SK-N-SH (cell line): Measurements from ENCODE around the gene OPCML. TPM values are rescaled to one million over a fixed set of nuclear protein-coding genes. Genes with fewer than 3 reads are reported as not detected.

Experiments used
- CTCF ChIA-PET: fragments of 300-600, 350-600 bp; formaldehyde crosslinking; extraction: SDS; loops from one replicate; lab custom pipeline; 2021; lab: Yijun Ruan, JAX
- POLR2A ChIA-PET: fragments of 350-600 bp; sonication (Branson Sonifier 250); formaldehyde crosslinking; extraction: SDS; loops from one replicate; lab custom pipeline; 2020; ENCODE audit warnings: antibody characterized with exemption, inconsistent platforms; lab: Yijun Ruan, JAX
- DNase-seq: peaks from one replicate; pipeline ENCODE4 v3.0.0; 2012
- H2AFZ ChIP-seq: fragments of 200-600 bp; sonication (generic); 2 replicates; pipeline ENCODE4 v1.8.1; 2016; ENCODE audit warnings: antibody characterized with exemption, mild to moderate bottlenecking, low read depth
- H3F3A ChIP-seq: fragments of 200-600 bp; sonication (generic); replicated peaks from 2 replicates; pipeline ENCODE3; 2016; ENCODE audit warnings: antibody characterized with exemption, mild to moderate bottlenecking; ENCODE audit not compliant: insufficient read depth
- H3K27ac ChIP-seq, 2 experiments: fragments of 200-500 bp in 1 of 2; fragments of 200-600 bp in 1 of 2; sonication (Bioruptor generic) in 1 of 2; sonication (generic), shearing (Covaris generic) in 1 of 2; 2 replicates each; pipeline versions ENCODE4 v1.5.1 to v1.6.1; 2014 to 2016; ENCODE audit warnings: low read depth in 2 of 2, inconsistent platforms in 1 of 2, low read length in 1 of 2, mild to moderate bottlenecking in 1 of 2, mixed read lengths in 1 of 2
- H3K27me3 ChIP-seq: fragments of 200-600 bp; sonication (generic), shearing (Covaris generic); 2 replicates; pipeline ENCODE4 v1.6.1; 2016; ENCODE audit warnings: mixed run types; ENCODE audit not compliant: insufficient read depth
- H3K36me3 ChIP-seq, 2 experiments: fragments of 200-500 bp in 1 of 2; fragments of 200-600 bp in 1 of 2; sonication (Bioruptor generic) in 1 of 2; sonication (generic) in 1 of 2; replicated peaks in 1 of 2; 2 replicates each; pipeline versions ENCODE3 to v1.5.1; 2014 to 2016; ENCODE audit warnings: low read length in 1 of 2, mild to moderate bottlenecking in 1 of 2; ENCODE audit not compliant: insufficient read depth in 2 of 2, control insufficient read depth in 1 of 2
- H3K4me1 ChIP-seq, 2 experiments: fragments of 200-500 bp in 1 of 2; fragments of 200-600 bp in 1 of 2; sonication (Bioruptor generic) in 1 of 2; sonication (generic), shearing (Covaris generic) in 1 of 2; 2 replicates each; pipeline versions ENCODE4 v1.5.1 to v1.6.1; 2014 to 2016; ENCODE audit warnings: low read depth in 1 of 2, low read length in 1 of 2, mixed run types in 1 of 2; ENCODE audit not compliant: insufficient read depth in 2 of 2, control insufficient read depth in 1 of 2
- H3K4me2 ChIP-seq: fragments of 200-600 bp; sonication (generic), shearing (Covaris generic); 2 replicates; pipeline ENCODE4 v1.6.1; 2017; ENCODE audit warnings: mixed run types
- H3K4me3 ChIP-seq, 2 experiments: fragments of 200-500 bp in 1 of 2; fragments of 200-600 bp in 1 of 2; sonication (Bioruptor generic) in 1 of 2; sonication (generic), shearing (Covaris generic) in 1 of 2; 2 replicates each; pipeline versions ENCODE4 v1.5.1 to v1.8.1; 2014 to 2016; ENCODE audit warnings: low read depth in 2 of 2, inconsistent platforms in 1 of 2, low read length in 1 of 2, mild to moderate bottlenecking in 1 of 2, mixed read lengths in 1 of 2, moderate library complexity in 1 of 2
- H3K79me2 ChIP-seq: fragments of 200-600 bp; sonication (generic); 2 replicates; pipeline ENCODE4 v1.8.1; 2017; ENCODE audit warnings: mild to moderate bottlenecking; ENCODE audit not compliant: insufficient read depth
- H3K9ac ChIP-seq: fragments of 200-600 bp; sonication (generic); 2 replicates; pipeline ENCODE4 v1.6.1; 2017; ENCODE audit warnings: mixed run types
- H3K9me2 ChIP-seq: fragments of 200-600 bp; sonication (generic); 2 replicates; pipeline ENCODE4 v1.6.1; 2017; ENCODE audit warnings: mixed run types
- H3K9me3 ChIP-seq: fragments of 200-600 bp; sonication (generic); 2 replicates; pipeline ENCODE4 v1.6.1; 2017; ENCODE audit warnings: mixed run types, mild to moderate bottlenecking, moderate library complexity
- H4K20me1 ChIP-seq: fragments of 200-600 bp; sonication (generic); 2 replicates; pipeline ENCODE4 v1.6.1; 2017; ENCODE audit warnings: mild to moderate bottlenecking, mixed run types; ENCODE audit not compliant: insufficient read depth
- CHD2 ChIP-seq: fragments of 150-350 bp; IDR thresholded peaks from 2 replicates; pipeline ENCODE4 v1.6.1; 2018; ENCODE audit warnings: low read length; ENCODE audit not compliant: partially characterized antibody
- ELF1 ChIP-seq: IDR thresholded peaks from 2 replicates; pipeline ENCODE4 v1.4.0; 2012
- EP300 ChIP-seq, 2 experiments: IDR thresholded peaks; 2 replicates each; pipeline versions ENCODE4 v1.4.0 to v1.6.1; 2012; ENCODE audit warnings: borderline replicate concordance in 1 of 2, low read depth in 1 of 2, low read length in 1 of 2
- EZH2phosphoT487 ChIP-seq: fragments of 200-600 bp; sonication (generic); IDR thresholded peaks from 2 replicates; pipeline ENCODE4 v1.6.1; 2017; ENCODE audit warnings: low read depth, mixed run types, mild to moderate bottlenecking, antibody characterized with exemption, moderate library complexity, borderline replicate concordance
- JUND ChIP-seq: IDR thresholded peaks from 2 replicates; pipeline ENCODE4 v1.4.0; 2012
- MEF2A ChIP-seq: IDR thresholded peaks from 2 replicates; pipeline ENCODE4 v1.4.0; 2012; ENCODE audit warnings: low read depth, borderline replicate concordance
- NRF1 ChIP-seq: IDR thresholded peaks from 2 replicates; pipeline ENCODE4 v1.6.1; 2012; ENCODE audit warnings: low read depth, mild to moderate bottlenecking, low read length
- POLR2AphosphoS5 ChIP-seq: IDR thresholded peaks from 2 replicates; pipeline ENCODE4 v1.6.1; 2012; ENCODE audit warnings: low read depth, low read length
- RCOR1 ChIP-seq: fragments of 150-350 bp; IDR thresholded peaks from 2 replicates; pipeline ENCODE4 v1.6.1; 2017; ENCODE audit warnings: antibody characterized with exemption, low read length
- RXRA ChIP-seq: IDR thresholded peaks from 2 replicates; pipeline ENCODE4 v1.4.0; 2012; ENCODE audit warnings: low read depth, mild to moderate bottlenecking, borderline replicate concordance
- SIN3A ChIP-seq: IDR thresholded peaks from 2 replicates; pipeline ENCODE4 v1.6.1; 2012; ENCODE audit warnings: low read depth, mild to moderate bottlenecking, low read length, moderate library complexity, borderline replicate concordance
- SMC3 ChIP-seq: IDR thresholded peaks from 2 replicates; pipeline ENCODE4 v1.6.1; 2012; ENCODE audit warnings: low read depth, low read length, improper control_type of control experiment
- TAF1 ChIP-seq: IDR thresholded peaks from 2 replicates; pipeline ENCODE4 v1.6.1; 2012; ENCODE audit warnings: low read depth, mild to moderate bottlenecking, low read length, moderate library complexity, borderline replicate concordance
- TCF12 ChIP-seq: IDR thresholded peaks from 2 replicates; pipeline ENCODE4 v1.4.0; 2012
- TEAD4 ChIP-seq: IDR thresholded peaks from 2 replicates; pipeline ENCODE4 v1.4.0; 2012; ENCODE audit warnings: mild to moderate bottlenecking, borderline replicate concordance; ENCODE audit not compliant: insufficient read depth
- USF2 ChIP-seq: fragments of 150-350 bp; IDR thresholded peaks from 2 replicates; pipeline ENCODE4 v1.6.1; 2017; ENCODE audit warnings: antibody characterized with exemption, low read length, low read depth, borderline replicate concordance
- YY1 ChIP-seq: IDR thresholded peaks from 2 replicates; pipeline ENCODE4 v1.4.0; 2012; ENCODE audit warnings: low read depth, mild to moderate bottlenecking
- WGBS: methylation state at CpG from one replicate; pipeline ENCODE4 v1.1.6; 2017; ENCODE audit warnings: low lambda C conversion rate; 5-methylcytosine and 5-hydroxymethylcytosine counted together
- polyA plus RNA-seq, 3 experiments: library from polyadenylated mRNA; depleted of rRNA; stranded (reverse); fragments of >200 nt; gene quantifications; 2 replicates each; pipeline ENCODE4 v1.2.3, GENCODE V29; 2012
- TF ChIP-seq, protein P1 (sequence below): fragments of 200-600 bp; sonication (generic); IDR thresholded peaks from 2 replicates; pipeline ENCODE4 v1.6.1; 2017; ENCODE audit warnings: antibody characterized with exemption, mild to moderate bottlenecking, moderate library complexity
- TF ChIP-seq, protein P2 (sequence below): IDR thresholded peaks from 2 replicates; pipeline ENCODE4 v1.4.0; 2012; ENCODE audit warnings: low read depth, borderline replicate concordance

The OPCML gene
- polyA plus RNA-seq, 1 of the 3 experiments (the other 2 are of a cell fraction): not detected

- TF ChIP-seq TEAD4 (no peak), JUND (no peak), YY1 (no peak), EP300 (IDR thresholded peaks at IDR 0.05; ENCODE audit: borderline replicate concordance in 1 of 2, low read depth in 1 of 2, low read length in 1 of 2) (no peak), CHD2 (no peak), USF2 (no peak), EZH2phosphoT487 (no peak)
- TF ChIP-seq, protein P1, sequence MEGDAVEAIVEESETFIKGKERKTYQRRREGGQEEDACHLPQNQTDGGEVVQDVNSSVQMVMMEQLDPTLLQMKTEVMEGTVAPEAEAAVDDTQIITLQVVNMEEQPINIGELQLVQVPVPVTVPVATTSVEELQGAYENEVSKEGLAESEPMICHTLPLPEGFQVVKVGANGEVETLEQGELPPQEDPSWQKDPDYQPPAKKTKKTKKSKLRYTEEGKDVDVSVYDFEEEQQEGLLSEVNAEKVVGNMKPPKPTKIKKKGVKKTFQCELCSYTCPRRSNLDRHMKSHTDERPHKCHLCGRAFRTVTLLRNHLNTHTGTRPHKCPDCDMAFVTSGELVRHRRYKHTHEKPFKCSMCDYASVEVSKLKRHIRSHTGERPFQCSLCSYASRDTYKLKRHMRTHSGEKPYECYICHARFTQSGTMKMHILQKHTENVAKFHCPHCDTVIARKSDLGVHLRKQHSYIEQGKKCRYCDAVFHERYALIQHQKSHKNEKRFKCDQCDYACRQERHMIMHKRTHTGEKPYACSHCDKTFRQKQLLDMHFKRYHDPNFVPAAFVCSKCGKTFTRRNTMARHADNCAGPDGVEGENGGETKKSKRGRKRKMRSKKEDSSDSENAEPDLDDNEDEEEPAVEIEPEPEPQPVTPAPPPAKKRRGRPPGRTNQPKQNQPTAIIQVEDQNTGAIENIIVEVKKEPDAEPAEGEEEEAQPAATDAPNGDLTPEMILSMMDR: no peak
- Histone ChIP-seq H3K9me3 (no peaks in the 10 kb centered on the region), H3K36me3 (no peaks in the 10 kb centered on the region), H2AFZ (no peak overlapping the region), H3K27me3 (no peaks in the 10 kb centered on the region), H3K9me2 (no peaks in the 10 kb centered on the region), H4K20me1 (no peaks in the 10 kb centered on the region), H3K9ac (no peak overlapping the region), H3K79me2 (no peaks in the 10 kb centered on the region), H3K4me1 (no peaks in the 10 kb centered on the region; a peak in 1 of 4 replicates), H3K4me2 (no peak overlapping the region), H3F3A (no peaks in the 10 kb centered on the region), H3K27ac (no peak overlapping the region), H3K4me3 (no peak overlapping the region)
- ChIA-PET CTCF (interaction anchor here (1.2 to 6.4 kb wide), 3 partner anchors 13 to 688 kb away, joined by 5 to 53 read pairs (median 23); no protein-coding TSS in a partner anchor), POLR2A (no interaction called here)
- 41% methylated on average over 8 of the region's 8 CpGs for WGBS
- DNase-seq: no peak
Observed at GRCh38 chr11:133147625-133148024, 384.7 kb downstream of the OPCML start.

DNA sequence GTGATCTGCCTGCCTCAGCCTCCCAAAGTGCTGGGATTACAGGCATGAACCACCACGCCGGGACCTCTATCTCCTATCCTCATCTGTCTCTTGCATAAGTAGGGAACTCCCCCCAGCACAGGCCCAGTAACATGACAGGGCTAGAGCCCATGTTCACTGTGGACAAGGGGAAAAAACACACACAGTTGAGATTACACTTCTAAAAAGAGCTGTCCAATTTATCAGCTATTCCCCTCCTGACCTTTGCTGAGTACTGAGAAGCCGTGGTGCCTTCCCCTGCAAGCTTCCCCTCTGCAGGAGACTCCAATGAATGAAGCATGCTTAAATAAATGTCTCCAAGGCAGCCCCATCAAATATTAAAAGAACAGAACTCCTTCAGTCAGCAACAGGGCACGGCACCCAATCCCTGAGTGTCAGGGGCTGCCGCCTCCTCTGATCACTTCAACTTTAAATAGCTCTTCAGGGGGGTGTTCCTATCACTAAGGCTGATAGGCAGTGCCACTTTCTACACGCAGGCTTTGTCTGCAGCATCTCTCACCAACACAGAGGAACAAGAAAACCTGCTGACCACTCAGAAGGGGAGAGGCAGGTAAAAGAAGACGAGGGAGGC is 385.5 kb downstream of the OPCML start:
- Histone ChIP-seq H3K27ac (no peak overlapping the region), H3K9ac (no peak overlapping the region), H3K4me2 (no peak overlapping the region), H4K20me1 (no peaks in the 10 kb centered on the region), H3K9me2 (no peaks in the 10 kb centered on the region), H3K79me2 (no peaks in the 10 kb centered on the region), H2AFZ (no peak overlapping the region), H3K27me3 (no peaks in the 10 kb centered on the region), H3K4me1 (no peaks in the 10 kb centered on the region; a peak in 1 of 4 replicates), H3K4me3 (no peak overlapping the region), H3F3A (no peaks in the 10 kb centered on the region), H3K9me3 (no peaks in the 10 kb centered on the region), H3K36me3 (no peaks in the 10 kb centered on the region)
- CTCF ChIA-PET: interaction anchor here (4.6 to 6.4 kb wide), 2 partner anchors 13 to 18 kb away, joined by 23 to 53 read pairs; no protein-coding TSS in a partner anchor
- WGBS: 18% methylated on average over 6 of the region's 7 CpGs
- DNase-seq: no peak
- no peak for TF ChIP-seq EP300 (IDR thresholded peaks at IDR 0.05; ENCODE audit: borderline replicate concordance in 1 of 2, low read depth in 1 of 2, low read length in 1 of 2)
- no peak for TF ChIP-seq SMC3
- no peak for TF ChIP-seq SIN3A
- TF ChIP-seq, protein P2, sequence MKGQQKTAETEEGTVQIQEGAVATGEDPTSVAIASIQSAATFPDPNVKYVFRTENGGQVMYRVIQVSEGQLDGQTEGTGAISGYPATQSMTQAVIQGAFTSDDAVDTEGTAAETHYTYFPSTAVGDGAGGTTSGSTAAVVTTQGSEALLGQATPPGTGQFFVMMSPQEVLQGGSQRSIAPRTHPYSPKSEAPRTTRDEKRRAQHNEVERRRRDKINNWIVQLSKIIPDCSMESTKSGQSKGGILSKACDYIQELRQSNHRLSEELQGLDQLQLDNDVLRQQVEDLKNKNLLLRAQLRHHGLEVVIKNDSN: no peak
- TF ChIP-seq NRF1: no peak
- TF ChIP-seq ELF1: no peak
- TF ChIP-seq TCF12: no peak
- no peak for TF ChIP-seq MEF2A
- TF ChIP-seq RCOR1: no peak
- TF ChIP-seq POLR2AphosphoS5: no peak
- TF ChIP-seq TAF1: no peak
- no peak for TF ChIP-seq RXRA
- POLR2A ChIA-PET: no interaction called here
